SK-N-SH (cell line): Measurements from ENCODE around the gene TMEM238L. TPM values are rescaled to one million over a fixed set of nuclear protein-coding genes. Genes with fewer than 3 reads are reported as not detected.

Experiments used
- CTCF ChIA-PET: fragments of 300-600, 350-600 bp; formaldehyde crosslinking; extraction: SDS; loops from one replicate; lab custom pipeline; 2021; lab: Yijun Ruan, JAX
- POLR2A ChIA-PET: fragments of 350-600 bp; sonication (Branson Sonifier 250); formaldehyde crosslinking; extraction: SDS; loops from one replicate; lab custom pipeline; 2020; ENCODE audit warnings: antibody characterized with exemption, inconsistent platforms; lab: Yijun Ruan, JAX
- DNase-seq: peaks from one replicate; pipeline ENCODE4 v3.0.0; 2012
- H2AFZ ChIP-seq: fragments of 200-600 bp; sonication (generic); 2 replicates; pipeline ENCODE4 v1.8.1; 2016; ENCODE audit warnings: antibody characterized with exemption, mild to moderate bottlenecking, low read depth
- H3F3A ChIP-seq: fragments of 200-600 bp; sonication (generic); replicated peaks from 2 replicates; pipeline ENCODE3; 2016; ENCODE audit warnings: antibody characterized with exemption, mild to moderate bottlenecking; ENCODE audit not compliant: insufficient read depth
- H3K27ac ChIP-seq, 2 experiments: fragments of 200-500 bp in 1 of 2; fragments of 200-600 bp in 1 of 2; sonication (Bioruptor generic) in 1 of 2; sonication (generic), shearing (Covaris generic) in 1 of 2; 2 replicates each; pipeline versions ENCODE4 v1.5.1 to v1.6.1; 2014 to 2016; ENCODE audit warnings: low read depth in 2 of 2, inconsistent platforms in 1 of 2, low read length in 1 of 2, mild to moderate bottlenecking in 1 of 2, mixed read lengths in 1 of 2
- H3K27me3 ChIP-seq: fragments of 200-600 bp; sonication (generic), shearing (Covaris generic); 2 replicates; pipeline ENCODE4 v1.6.1; 2016; ENCODE audit warnings: mixed run types; ENCODE audit not compliant: insufficient read depth
- H3K36me3 ChIP-seq, 2 experiments: fragments of 200-500 bp in 1 of 2; fragments of 200-600 bp in 1 of 2; sonication (Bioruptor generic) in 1 of 2; sonication (generic) in 1 of 2; replicated peaks in 1 of 2; 2 replicates each; pipeline versions ENCODE3 to v1.5.1; 2014 to 2016; ENCODE audit warnings: low read length in 1 of 2, mild to moderate bottlenecking in 1 of 2; ENCODE audit not compliant: insufficient read depth in 2 of 2, control insufficient read depth in 1 of 2
- H3K4me1 ChIP-seq, 2 experiments: fragments of 200-500 bp in 1 of 2; fragments of 200-600 bp in 1 of 2; sonication (Bioruptor generic) in 1 of 2; sonication (generic), shearing (Covaris generic) in 1 of 2; 2 replicates each; pipeline versions ENCODE4 v1.5.1 to v1.6.1; 2014 to 2016; ENCODE audit warnings: low read depth in 1 of 2, low read length in 1 of 2, mixed run types in 1 of 2; ENCODE audit not compliant: insufficient read depth in 2 of 2, control insufficient read depth in 1 of 2
- H3K4me2 ChIP-seq: fragments of 200-600 bp; sonication (generic), shearing (Covaris generic); 2 replicates; pipeline ENCODE4 v1.6.1; 2017; ENCODE audit warnings: mixed run types
- H3K4me3 ChIP-seq, 2 experiments: fragments of 200-500 bp in 1 of 2; fragments of 200-600 bp in 1 of 2; sonication (Bioruptor generic) in 1 of 2; sonication (generic), shearing (Covaris generic) in 1 of 2; 2 replicates each; pipeline versions ENCODE4 v1.5.1 to v1.8.1; 2014 to 2016; ENCODE audit warnings: low read depth in 2 of 2, inconsistent platforms in 1 of 2, low read length in 1 of 2, mild to moderate bottlenecking in 1 of 2, mixed read lengths in 1 of 2, moderate library complexity in 1 of 2
- H3K79me2 ChIP-seq: fragments of 200-600 bp; sonication (generic); 2 replicates; pipeline ENCODE4 v1.8.1; 2017; ENCODE audit warnings: mild to moderate bottlenecking; ENCODE audit not compliant: insufficient read depth
- H3K9ac ChIP-seq: fragments of 200-600 bp; sonication (generic); 2 replicates; pipeline ENCODE4 v1.6.1; 2017; ENCODE audit warnings: mixed run types
- H3K9me2 ChIP-seq: fragments of 200-600 bp; sonication (generic); 2 replicates; pipeline ENCODE4 v1.6.1; 2017; ENCODE audit warnings: mixed run types
- H3K9me3 ChIP-seq: fragments of 200-600 bp; sonication (generic); 2 replicates; pipeline ENCODE4 v1.6.1; 2017; ENCODE audit warnings: mixed run types, mild to moderate bottlenecking, moderate library complexity
- H4K20me1 ChIP-seq: fragments of 200-600 bp; sonication (generic); 2 replicates; pipeline ENCODE4 v1.6.1; 2017; ENCODE audit warnings: mild to moderate bottlenecking, mixed run types; ENCODE audit not compliant: insufficient read depth
- ELF1 ChIP-seq: IDR thresholded peaks from 2 replicates; pipeline ENCODE4 v1.4.0; 2012
- EP300 ChIP-seq, 2 experiments: IDR thresholded peaks; 2 replicates each; pipeline versions ENCODE4 v1.4.0 to v1.6.1; 2012; ENCODE audit warnings: borderline replicate concordance in 1 of 2, low read depth in 1 of 2, low read length in 1 of 2
- GABPA ChIP-seq: IDR thresholded peaks from 2 replicates; pipeline ENCODE4 v1.4.0; 2012; ENCODE audit warnings: low read depth, mild to moderate bottlenecking
- GATA2 ChIP-seq: sonication (generic); formaldehyde crosslinking; IDR thresholded peaks from 2 replicates; pipeline ENCODE4 v1.5.0; 2020; ENCODE audit warnings: mild to moderate bottlenecking, missing genetic modification reagents
- IRF3 ChIP-seq: fragments of 150-350 bp; IDR thresholded peaks from 2 replicates; pipeline ENCODE4 v1.6.1; 2016; ENCODE audit warnings: mild to moderate bottlenecking, low read depth, low read length
- JUND ChIP-seq: IDR thresholded peaks from 2 replicates; pipeline ENCODE4 v1.4.0; 2012
- MXI1 ChIP-seq: IDR thresholded peaks from 2 replicates; pipeline ENCODE4 v1.6.1; 2012; ENCODE audit warnings: mild to moderate bottlenecking, low read depth, low read length, improper control_type of control experiment
- NFIC ChIP-seq: IDR thresholded peaks from 2 replicates; pipeline ENCODE4 v1.4.0; 2012; ENCODE audit warnings: borderline replicate concordance
- PBX3 ChIP-seq: IDR thresholded peaks from 2 replicates; pipeline ENCODE4; 2012
- POLR2AphosphoS5 ChIP-seq: IDR thresholded peaks from 2 replicates; pipeline ENCODE4 v1.6.1; 2012; ENCODE audit warnings: low read depth, low read length
- RFX5 ChIP-seq: IDR thresholded peaks from 2 replicates; pipeline ENCODE4 v1.6.1; 2012; ENCODE audit warnings: mild to moderate bottlenecking, improper control_type of control experiment, low read length
- USF2 ChIP-seq: fragments of 150-350 bp; IDR thresholded peaks from 2 replicates; pipeline ENCODE4 v1.6.1; 2017; ENCODE audit warnings: antibody characterized with exemption, low read length, low read depth, borderline replicate concordance
- YY1 ChIP-seq: IDR thresholded peaks from 2 replicates; pipeline ENCODE4 v1.4.0; 2012; ENCODE audit warnings: low read depth, mild to moderate bottlenecking
- ZBTB33 ChIP-seq: IDR thresholded peaks from 2 replicates; pipeline ENCODE4 v1.4.0; 2012; ENCODE audit warnings: low read depth, borderline replicate concordance
- WGBS: methylation state at CpG from one replicate; pipeline ENCODE4 v1.1.6; 2017; ENCODE audit warnings: low lambda C conversion rate; 5-methylcytosine and 5-hydroxymethylcytosine counted together
- polyA plus RNA-seq, 3 experiments: library from polyadenylated mRNA; depleted of rRNA; stranded (reverse); fragments of >200 nt; gene quantifications; 2 replicates each; pipeline ENCODE4 v1.2.3, GENCODE V29; 2012

The TMEM238L gene
- polyA plus RNA-seq, 1 of the 3 experiments (the other 2 are of a cell fraction), result not detected

GRCh38 chr17:10790491-10791401 is 13.2 kb downstream of the TMEM238L start:
- WGBS, result 46% methylated on average over 9 of the region's 9 CpGs
- no peak overlapping the region for H3K27ac ChIP-seq
- H3K9me2 ChIP-seq, result no peaks in the 10 kb centered on the region
- no peaks in the 10 kb centered on the region for H4K20me1 ChIP-seq
- no peaks in the 10 kb centered on the region for H3K79me2 ChIP-seq
- H3K9ac ChIP-seq, result no peak overlapping the region
- no peak overlapping the region for H3K4me3 ChIP-seq
- POLR2A ChIA-PET, result no interaction called here
- H3F3A ChIP-seq, result no peaks in the 10 kb centered on the region
- DNase-seq, result no peak
- no peaks in the 10 kb centered on the region for H3K36me3 ChIP-seq
- CTCF ChIA-PET, result interaction anchor here (0.9 to 1.5 kb wide), 3 partner anchors 19 to 54 kb away, joined by 3 to 6 read pairs (median 5); no protein-coding TSS in a partner anchor
- no peaks in the 10 kb centered on the region for H3K27me3 ChIP-seq
- peaks cover 0 to 6% of the 10 kb centered on the region in 2 experiments; a peak in 1 of 4 replicates for H3K4me1 ChIP-seq
- H3K4me2 ChIP-seq, result no peak overlapping the region
- no peaks in the 10 kb centered on the region for H3K9me3 ChIP-seq
- H2AFZ ChIP-seq, result no peak overlapping the region
- TF ChIP-seq USF2 (no peak), YY1 (no peak), NFIC (no peak), PBX3 (no peak), ELF1 (no peak), GABPA (no peak), GATA2 (no peak), ZBTB33 (no peak), POLR2AphosphoS5 (no peak), IRF3 (no peak), JUND (no peak), RFX5 (no peak), EP300 (IDR thresholded peaks at IDR 0.05; ENCODE audit: borderline replicate concordance in 1 of 2, low read depth in 1 of 2, low read length in 1 of 2) (no peak), MXI1 (no peak)
